RWPE2 (cell line): ENCODE measurements around the gene UBE2D4.

Source experiments
- ATAC-seq: fragments of 200-7000 bp; cut with Tn5 transposase; 3 replicates; pipeline ENCODE4 v1.9.1; 2021; ENCODE audit warnings: low read depth
- DNase-seq: peaks from one replicate; pipeline ENCODE4 v3.0.0-alpha.2; 2020; ENCODE audit warnings: low spot score
- H3K27ac ChIP-seq: fragments of 450-650 bp; 2 replicates; pipeline ENCODE4 v1.5.1; 2017; ENCODE audit warnings: mild to moderate bottlenecking; ENCODE audit not compliant: poor library complexity, severe bottlenecking
- H3K27me3 ChIP-seq: fragments of 250-450 bp; sonication (Bioruptor Pico); 2 replicates; pipeline ENCODE4 v1.5.1; 2021; ENCODE audit warnings: mild to moderate bottlenecking, moderate library complexity; ENCODE audit not compliant: insufficient read depth, poor library complexity, severe bottlenecking
- H3K36me3 ChIP-seq: fragments of 250-450 bp; sonication (Bioruptor Pico); 2 replicates; pipeline ENCODE4 v1.5.1; 2020; ENCODE audit warnings: low read depth, mild to moderate bottlenecking, moderate library complexity
- H3K4me1 ChIP-seq: fragments of 250-450 bp; sonication (Bioruptor Pico); 2 replicates; pipeline ENCODE4 v1.5.1; 2021; ENCODE audit warnings: mild to moderate bottlenecking, moderate library complexity; ENCODE audit not compliant: insufficient read depth, poor library complexity, severe bottlenecking
- H3K4me3 ChIP-seq: fragments of 250-450 bp; sonication (Bioruptor Pico); 2 replicates; pipeline ENCODE4 v1.5.1; 2021; ENCODE audit warnings: mild to moderate bottlenecking, moderate library complexity; ENCODE audit not compliant: severe bottlenecking
- H3K9me3 ChIP-seq: fragments of 250-450 bp; sonication (Bioruptor Pico); 2 replicates; pipeline ENCODE4 v1.5.1; 2021; ENCODE audit warnings: mild to moderate bottlenecking, moderate library complexity; ENCODE audit not compliant: severe bottlenecking
- TF ChIP-seq, protein P1 (sequence below): fragments of 450-650 bp; IDR thresholded peaks from one replicate; pipeline ENCODE4 v1.5.1; 2017; ENCODE audit warnings: mild to moderate bottlenecking, moderate library complexity; ENCODE audit not compliant: poor library complexity, severe bottlenecking

Gene UBE2D4

DNA sequence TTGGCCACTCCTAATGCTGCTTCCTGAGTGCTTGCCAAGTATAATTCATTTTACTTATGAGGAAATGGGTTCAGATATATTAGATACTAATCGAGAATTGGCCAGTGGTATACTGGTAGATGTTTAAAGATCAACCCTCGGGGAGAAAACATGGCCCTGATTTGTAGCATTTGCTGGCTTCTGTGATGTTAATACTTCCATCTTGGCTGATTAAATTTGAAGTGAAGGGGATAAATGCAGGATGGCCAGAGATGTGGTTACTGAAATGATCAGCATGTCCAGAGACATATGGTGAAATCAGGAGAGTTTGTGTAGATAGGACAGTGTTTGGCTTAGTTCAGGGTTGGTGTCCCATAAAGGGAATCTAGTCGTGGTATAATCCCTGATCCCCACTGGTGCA is 11.2 kb downstream of the UBE2D4 start:
- Histone ChIP-seq H3K27me3 (no peaks in the 10 kb centered on the region), H3K9me3 (no peaks in the 10 kb centered on the region), H3K4me3 (no peak overlapping the region), H3K4me1 (no peaks in the 10 kb centered on the region), H3K27ac (no peak overlapping the region), H3K36me3 (no peaks in the 10 kb centered on the region)
- TF ChIP-seq, protein P1, sequence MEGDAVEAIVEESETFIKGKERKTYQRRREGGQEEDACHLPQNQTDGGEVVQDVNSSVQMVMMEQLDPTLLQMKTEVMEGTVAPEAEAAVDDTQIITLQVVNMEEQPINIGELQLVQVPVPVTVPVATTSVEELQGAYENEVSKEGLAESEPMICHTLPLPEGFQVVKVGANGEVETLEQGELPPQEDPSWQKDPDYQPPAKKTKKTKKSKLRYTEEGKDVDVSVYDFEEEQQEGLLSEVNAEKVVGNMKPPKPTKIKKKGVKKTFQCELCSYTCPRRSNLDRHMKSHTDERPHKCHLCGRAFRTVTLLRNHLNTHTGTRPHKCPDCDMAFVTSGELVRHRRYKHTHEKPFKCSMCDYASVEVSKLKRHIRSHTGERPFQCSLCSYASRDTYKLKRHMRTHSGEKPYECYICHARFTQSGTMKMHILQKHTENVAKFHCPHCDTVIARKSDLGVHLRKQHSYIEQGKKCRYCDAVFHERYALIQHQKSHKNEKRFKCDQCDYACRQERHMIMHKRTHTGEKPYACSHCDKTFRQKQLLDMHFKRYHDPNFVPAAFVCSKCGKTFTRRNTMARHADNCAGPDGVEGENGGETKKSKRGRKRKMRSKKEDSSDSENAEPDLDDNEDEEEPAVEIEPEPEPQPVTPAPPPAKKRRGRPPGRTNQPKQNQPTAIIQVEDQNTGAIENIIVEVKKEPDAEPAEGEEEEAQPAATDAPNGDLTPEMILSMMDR = no peak
- ATAC-seq (no peak), DNase-seq (no peak)

DNA sequence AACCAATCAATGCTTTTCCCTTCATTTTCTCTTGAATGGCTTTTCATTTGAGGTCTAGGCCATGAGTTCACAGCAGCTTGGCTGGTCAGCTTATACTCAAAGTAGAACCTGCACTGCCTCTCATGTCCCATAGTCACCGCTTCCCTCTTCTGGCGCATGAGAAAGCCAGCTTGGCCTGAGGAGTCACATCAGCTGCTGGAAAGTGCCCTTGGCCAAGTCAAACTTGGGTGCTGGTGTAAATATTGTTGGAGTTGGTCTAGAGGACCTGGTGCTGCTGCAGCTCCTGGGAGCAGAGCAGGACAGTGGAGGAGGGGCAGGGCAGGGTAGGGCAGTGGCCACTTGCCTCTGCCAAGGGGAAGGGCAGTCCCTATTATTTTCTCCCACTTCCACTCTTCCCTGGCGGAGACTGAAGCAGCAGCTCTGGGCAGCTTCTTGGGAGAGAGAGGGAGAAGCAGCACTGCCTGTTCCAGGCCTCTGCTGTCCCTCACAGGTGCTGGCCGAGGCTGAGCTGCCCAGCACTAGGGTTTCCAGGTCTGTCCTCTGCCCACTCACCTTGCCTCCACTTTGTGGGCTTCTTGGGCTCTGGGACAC is 12.8 kb downstream of the UBE2D4 start:
- no peaks in the 10 kb centered on the region for H3K36me3 ChIP-seq
- no peaks in the 10 kb centered on the region for H3K9me3 ChIP-seq
- DNase-seq = no peak
- no peak overlapping the region for H3K4me3 ChIP-seq
- ATAC-seq = no peak
- H3K27me3 ChIP-seq = no peaks in the 10 kb centered on the region
- H3K27ac ChIP-seq = no peak overlapping the region
- TF ChIP-seq, protein P1 = no peak
- H3K4me1 ChIP-seq = no peaks in the 10 kb centered on the region

GRCh38 chr7:43942250-43942649 is 16.0 kb downstream of the UBE2D4 start:
- Histone ChIP-seq H3K9me3 (no peaks in the 10 kb centered on the region), H3K4me3 (no peak overlapping the region), H3K36me3 (no peaks in the 10 kb centered on the region), H3K27me3 (no peaks in the 10 kb centered on the region), H3K4me1 (no peaks in the 10 kb centered on the region), H3K27ac (no peak overlapping the region)
- no peak for ATAC-seq
- TF ChIP-seq, protein P1 = no peak
- no peak for DNase-seq

DNA sequence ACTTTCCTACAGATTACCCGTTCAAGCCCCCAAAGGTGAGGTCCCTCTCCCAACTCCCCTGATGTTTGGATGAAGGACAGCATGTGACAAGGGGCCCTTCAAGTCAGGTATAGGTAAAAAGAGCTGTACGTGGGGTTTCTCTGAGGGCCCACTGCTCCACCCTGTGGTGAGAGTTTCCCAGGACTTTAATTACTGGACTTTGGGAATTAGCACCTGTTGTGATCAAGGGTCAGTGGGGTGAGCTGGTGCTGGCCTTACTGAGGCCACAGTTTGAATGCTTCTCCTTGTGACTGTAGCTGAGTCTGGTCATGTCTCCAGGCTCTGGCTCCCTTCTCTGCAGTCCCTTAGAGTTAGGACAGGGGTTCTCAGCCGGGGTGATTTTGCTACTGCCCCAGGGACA is 16.8 kb downstream of the UBE2D4 start:
- TF ChIP-seq, protein P1 = peak; percentile 40
- H3K4me3 ChIP-seq = no peak overlapping the region
- DNase-seq = no peak
- H3K27ac ChIP-seq = no peak overlapping the region
- no peaks in the 10 kb centered on the region for H3K4me1 ChIP-seq
- peak; percentile 19; the same call in 2 of the 3 replicates for ATAC-seq
- H3K27me3 ChIP-seq = no peaks in the 10 kb centered on the region
- no peaks in the 10 kb centered on the region for H3K9me3 ChIP-seq
- no peaks in the 10 kb centered on the region for H3K36me3 ChIP-seq

DNA sequence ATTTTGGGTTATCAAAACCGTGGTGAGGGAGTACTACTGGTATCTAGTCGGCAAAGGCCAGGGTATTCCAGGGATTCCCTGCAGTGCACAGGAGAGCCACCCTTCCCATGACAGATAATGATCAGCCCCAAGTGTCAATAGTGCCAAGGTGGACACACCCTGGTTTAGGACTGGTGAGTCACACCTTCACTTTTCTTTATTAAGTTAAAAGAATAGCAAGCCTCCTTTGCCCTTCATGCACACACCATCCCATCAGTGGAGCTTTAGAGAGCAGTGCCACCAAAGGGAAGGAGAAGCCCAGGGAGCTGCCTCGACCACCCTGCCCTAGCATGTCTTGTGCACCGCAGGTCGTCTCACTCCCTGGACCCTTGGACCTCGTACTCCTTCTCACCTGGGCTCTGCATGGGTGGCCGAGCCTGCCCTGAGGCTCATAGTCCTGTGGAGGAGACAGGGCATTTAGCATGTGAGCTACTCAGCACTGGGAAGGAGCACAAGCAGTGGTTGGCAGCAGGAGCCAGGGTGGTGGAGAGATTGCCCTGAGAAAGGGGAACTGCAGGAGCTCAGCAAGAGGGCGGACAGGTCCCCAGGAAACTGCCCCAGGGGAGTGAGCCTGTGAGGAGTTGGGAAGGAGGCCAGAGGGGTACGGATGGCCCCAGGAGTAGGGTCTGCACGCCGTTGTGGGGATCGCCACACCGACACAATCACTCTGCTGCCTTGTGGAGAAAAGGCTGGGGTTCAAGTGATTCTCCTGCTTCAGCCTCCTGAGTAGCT is 17.4 kb downstream of the UBE2D4 start:
- no peak overlapping the region for H3K27ac ChIP-seq
- no peaks in the 10 kb centered on the region for H3K4me1 ChIP-seq
- ATAC-seq = peak; percentile 48
- no peaks in the 10 kb centered on the region for H3K36me3 ChIP-seq
- TF ChIP-seq, protein P1 = no peak
- no peak overlapping the region for H3K4me3 ChIP-seq
- H3K9me3 ChIP-seq = no peaks in the 10 kb centered on the region
- no peaks in the 10 kb centered on the region for H3K27me3 ChIP-seq
- no peak for DNase-seq
